ENCODE data around the gene GALE. TPM values are rescaled to one million over a fixed set of nuclear protein-coding genes. Genes with fewer than 3 reads are reported as not detected.

GALE gene
- 10.8 and 14.7 TPM in 2 replicates for total RNA-seq

GRCh38 chr1:23800400-23801337 is at the start of gene GALE:
GALE (minus strand) TSS chr1:23800754; CDS start chr1:23799007, 1,747 bp downstream.

GRCh38 chr1:23825076-23825761 is 24.7 kb upstream of the GALE start, which contains the start of gene HMGCL:
HMGCL (minus strand) TSS chr1:23825429; CDS start chr1:23825415, 14 bp downstream.

GRCh38 chr1:23790696-23791515 is 9.6 kb downstream of the GALE start, which contains the start of gene LYPLA2:
LYPLA2 (plus strand) TSS chr1:23791145; CDS start chr1:23792683, 1,538 bp downstream.

GRCh38 chr1:23777979-23778814 is 22.4 kb downstream of the GALE start, which contains the start of gene PITHD1:
PITHD1 (plus strand) TSS chr1:23778418; CDS start chr1:23778516, 98 bp downstream.

Other genes with a start within 250 kb of the GALE start
- gene ID3, start 241.3 kb downstream of the GALE start, total RNA-seq, result 148 and 174 TPM in 2 replicates
- 1,144 and 1,360 TPM in 2 replicates for gene RPL11, start 108.9 kb downstream of the GALE start, total RNA-seq
- 28.6 and 32.2 TPM in 2 replicates for gene ELOA, start 57.3 kb downstream of the GALE start, total RNA-seq
- 33.3 and 35.2 TPM in 2 replicates for gene PITHD1, start 22.3 kb downstream of the GALE start, total RNA-seq
- gene LYPLA2, start 9.6 kb downstream of the GALE start, total RNA-seq, result 25.3 and 37.9 TPM in 2 replicates
- gene HMGCL, start 24.7 kb upstream of the GALE start, total RNA-seq, result 35.4 and 45.7 TPM in 2 replicates
- 7.4 and 7.6 TPM in 2 replicates for gene FUCA1, start 67.5 kb upstream of the GALE start, total RNA-seq
- gene CNR2, start 112.6 kb upstream of the GALE start, total RNA-seq, result not detected in 2 replicates
- 73.2 and 91.9 TPM in 2 replicates for gene PNRC2, start 159.1 kb upstream of the GALE start, total RNA-seq
- 52.7 and 65.6 TPM in 2 replicates for gene SRSF10, start 179.6 kb upstream of the GALE start, total RNA-seq

All from cardiac ventricle fibroblast (primary cell).